NB4 (cell line): ENCODE results near the gene TRIM62.
A peak's percentile ranks its signal among the peaks of the same experiment; 100 is the strongest.
"Not testable (repeated sequence)": the region's sequence is repeated elsewhere in the genome, so short reads cannot be mapped to it uniquely, and the experiment has no call there.

ENCODE experiments used
- DNase-seq: peaks from one replicate; pipeline ENCODE4 v3.0.0; 2010; ENCODE audit warnings: low read depth
- H3K4me3 ChIP-seq: one replicate; pipeline ENCODE4 v1.5.1; 2011; ENCODE audit warnings: mild to moderate bottlenecking, low read depth, low read length, moderate library complexity
- CTCF ChIP-seq: IDR thresholded peaks from one replicate; pipeline ENCODE4 v1.5.1; 2012; ENCODE audit warnings: low read depth, low read length
- MAX ChIP-seq: IDR thresholded peaks from 2 replicates; pipeline ENCODE4 v1.6.1; 2011; ENCODE audit warnings: low read depth, low read length
- MYC ChIP-seq: IDR thresholded peaks from 2 replicates; pipeline ENCODE4 v1.6.1; 2011; ENCODE audit warnings: low read depth, low read length
- POLR2A ChIP-seq: IDR thresholded peaks from 2 replicates; pipeline ENCODE4 v1.6.1; 2011; ENCODE audit warnings: mild to moderate bottlenecking; ENCODE audit not compliant: insufficient read length; ENCODE audit errors: extremely low read depth

The TRIM62 gene

GRCh38 chr1:33141781-33142180 lies 40.1 kb downstream of the TRIM62 start:
- no peak overlapping the region for H3K4me3 ChIP-seq
- no peak for DNase-seq
- TF ChIP-seq MYC (no peak), MAX (no peak), POLR2A (no peak), CTCF (no peak)

DNA sequence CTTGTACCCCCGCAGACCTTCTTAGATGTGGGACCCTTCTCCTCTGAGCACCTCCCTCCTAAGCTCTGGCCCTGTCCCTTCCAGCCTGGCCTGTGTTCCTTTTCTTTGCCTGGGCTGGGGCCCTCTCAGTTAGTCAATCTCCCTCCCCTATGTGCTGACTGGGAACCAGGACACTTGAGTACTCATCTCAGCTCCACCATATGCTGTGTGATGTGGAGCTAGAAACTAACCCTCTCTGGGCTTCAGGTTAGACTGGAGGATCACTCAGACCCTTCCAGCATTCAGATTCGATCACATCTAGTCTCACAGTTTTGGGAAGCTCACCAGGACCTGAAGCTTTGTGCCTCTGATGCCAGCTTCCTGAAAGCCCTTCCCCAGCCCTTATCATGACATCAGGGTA lies 40.6 kb downstream of the TRIM62 start:
- TF ChIP-seq POLR2A (no peak), CTCF (no peak), MYC (no peak), MAX (no peak)
- no peak overlapping the region for H3K4me3 ChIP-seq
- no peak for DNase-seq

DNA sequence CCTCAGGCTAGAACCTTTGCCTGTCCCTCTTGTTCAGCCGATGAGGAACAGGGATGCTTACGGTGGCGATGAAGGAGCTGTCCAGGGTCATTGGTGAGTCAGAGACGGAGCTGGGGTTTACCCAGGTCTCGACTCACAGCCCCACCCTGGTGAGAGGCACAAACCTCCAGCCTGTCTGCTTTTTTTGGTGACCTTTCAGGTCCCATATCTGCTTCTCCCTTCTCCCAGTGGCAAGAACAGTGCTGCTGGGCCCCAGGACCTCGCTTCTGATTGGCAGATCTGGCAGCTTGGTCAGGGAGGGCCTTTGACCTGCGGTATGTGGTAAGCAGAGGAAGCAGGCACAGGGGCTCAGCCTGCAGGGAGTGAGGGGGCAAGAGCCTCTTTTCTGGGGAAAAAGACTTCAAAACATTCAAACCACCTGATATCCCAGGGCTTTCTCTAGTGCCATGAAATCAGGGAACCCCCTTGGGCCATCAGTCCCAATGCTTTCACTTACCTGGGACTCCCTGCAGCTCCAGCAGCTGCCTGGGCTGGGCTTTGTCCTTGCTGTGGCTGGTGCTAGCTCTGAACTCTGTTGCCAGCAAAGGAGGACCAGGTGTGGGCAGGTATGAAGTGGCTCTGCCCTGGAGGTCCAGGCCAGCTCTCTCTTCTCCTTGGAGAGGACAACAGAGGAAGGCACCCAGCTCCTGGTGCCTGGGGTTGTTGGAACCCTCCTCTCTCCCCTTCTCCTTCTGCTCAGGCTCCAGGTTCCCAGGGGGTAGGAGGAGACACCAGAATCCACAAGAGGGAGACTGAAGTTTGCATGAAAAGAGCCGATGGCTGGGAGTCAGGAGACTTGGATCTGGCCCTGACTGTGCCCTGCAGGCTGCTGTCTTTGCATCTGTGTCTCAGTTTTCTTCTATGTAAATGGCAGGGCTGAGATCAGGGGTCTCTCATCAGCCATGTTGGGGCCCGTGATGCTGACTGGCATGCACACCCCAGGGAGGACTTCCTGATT lies 41.4 kb downstream of the TRIM62 start:
- DNase-seq: peak; percentile 38
- no peak for TF ChIP-seq CTCF
- TF ChIP-seq MAX: no peak
- no peak for TF ChIP-seq POLR2A
- TF ChIP-seq MYC: no peak
- H3K4me3 ChIP-seq: no peak overlapping the region

GRCh38 chr1:33137800-33138199 lies 44.0 kb downstream of the TRIM62 start:
- no peak for DNase-seq
- TF ChIP-seq MAX: no peak
- peak; percentile 28 for TF ChIP-seq CTCF
- TF ChIP-seq POLR2A: no peak
- no peak overlapping the region for H3K4me3 ChIP-seq

- not testable (repeated sequence) for H3K4me3 ChIP-seq, DNase-seq
Measured at GRCh38 chr1:33136041-33136440, 45.8 kb downstream of the TRIM62 start.

- TF ChIP-seq MAX: no peak
- TF ChIP-seq CTCF: no peak
- TF ChIP-seq POLR2A: no peak
- no peak for TF ChIP-seq MYC
- no peak overlapping the region for H3K4me3 ChIP-seq
- no peak for DNase-seq
Measured at GRCh38 chr1:33133478-33134105, 48.3 kb downstream of the TRIM62 start.
